Anterior cingulate cortex (tissue), 58 donors: ENCODE measurements around the gene HMX1.

Experiments used
- DNase-seq, 58 donors: peaks; one replicate each; lab custom pipeline; 2025; lab: John Stamatoyannopoulos, UW

Gene HMX1

DNA sequence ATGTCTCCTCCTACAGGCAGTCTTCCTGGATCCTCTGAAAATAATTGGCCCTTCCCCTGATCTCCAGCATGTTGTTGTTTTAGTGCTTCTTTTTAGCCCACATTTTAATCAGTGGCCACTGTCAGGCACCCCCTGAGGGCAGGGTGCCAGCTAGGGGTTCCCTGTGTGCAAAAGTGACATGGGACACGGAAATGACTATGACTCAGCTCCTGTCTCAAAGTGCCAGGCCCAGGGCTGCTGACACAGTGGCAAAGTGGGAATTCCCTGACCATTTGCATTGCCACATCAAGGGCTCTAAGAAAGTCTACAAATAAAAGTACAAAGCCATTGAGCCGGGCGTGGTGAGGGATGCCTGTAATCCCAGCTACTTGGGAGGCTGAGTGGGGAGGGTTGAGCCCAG, 24.8 kb downstream of the HMX1 start:
- no peak for DNase-seq

DNA sequence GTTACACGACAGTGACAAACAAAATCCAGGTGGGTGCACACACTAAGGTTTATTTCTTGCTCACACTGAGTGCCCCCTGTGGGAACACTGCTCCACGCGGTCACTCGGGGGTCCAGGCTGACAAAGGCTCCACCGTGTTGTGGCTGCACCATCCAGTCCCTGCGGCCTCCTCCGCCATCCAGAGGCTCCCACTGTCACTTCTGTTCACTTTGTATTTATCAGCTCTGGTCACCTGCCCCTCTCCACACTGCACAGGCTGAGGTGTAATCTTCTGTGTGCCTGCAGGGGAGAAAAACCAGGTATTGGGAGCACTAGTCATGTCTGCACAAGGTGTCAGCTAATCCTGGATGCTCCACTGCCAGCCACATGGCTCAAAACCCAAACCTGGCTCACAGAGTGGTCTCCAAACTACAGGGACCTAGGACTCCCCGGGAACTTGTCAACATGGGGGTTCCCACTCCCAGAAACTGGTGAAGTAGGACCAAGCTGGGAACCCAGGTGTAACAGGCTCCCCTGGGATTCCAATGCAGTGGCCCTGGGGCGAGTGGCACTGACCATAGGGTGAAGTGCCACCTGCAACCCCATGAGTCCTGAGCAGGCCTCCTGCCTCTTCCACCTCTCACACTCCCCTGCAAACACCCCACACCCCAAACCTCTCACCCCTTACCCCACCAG, 25.5 kb downstream of the HMX1 start:
- no peak for DNase-seq

- DNase-seq, result no peak
Observed at GRCh38 chr4:8844976-8845690, 26.5 kb downstream of the HMX1 start.

- no peak for DNase-seq
Observed at GRCh38 chr4:8843597-8843996, 28.0 kb downstream of the HMX1 start.

DNA sequence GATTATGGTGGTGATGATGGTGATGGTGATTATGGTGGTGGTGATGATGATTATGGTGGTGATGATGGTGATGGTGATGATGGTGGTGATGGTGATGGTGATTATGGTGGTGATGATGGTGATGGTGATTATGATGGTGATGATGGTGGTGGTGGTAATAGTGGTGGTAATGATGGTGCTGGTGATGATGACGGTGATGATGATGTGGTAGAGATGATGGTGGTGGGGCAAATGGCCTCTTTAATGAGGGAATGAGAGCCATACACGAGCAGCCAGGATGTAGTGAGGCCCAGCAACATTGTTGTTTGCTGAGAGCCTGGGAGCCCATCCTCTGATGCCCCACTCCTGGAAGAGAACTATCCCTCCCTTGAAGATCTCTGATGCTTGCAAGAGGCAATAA, 29.0 kb downstream of the HMX1 start:
- no peak for DNase-seq

DNA sequence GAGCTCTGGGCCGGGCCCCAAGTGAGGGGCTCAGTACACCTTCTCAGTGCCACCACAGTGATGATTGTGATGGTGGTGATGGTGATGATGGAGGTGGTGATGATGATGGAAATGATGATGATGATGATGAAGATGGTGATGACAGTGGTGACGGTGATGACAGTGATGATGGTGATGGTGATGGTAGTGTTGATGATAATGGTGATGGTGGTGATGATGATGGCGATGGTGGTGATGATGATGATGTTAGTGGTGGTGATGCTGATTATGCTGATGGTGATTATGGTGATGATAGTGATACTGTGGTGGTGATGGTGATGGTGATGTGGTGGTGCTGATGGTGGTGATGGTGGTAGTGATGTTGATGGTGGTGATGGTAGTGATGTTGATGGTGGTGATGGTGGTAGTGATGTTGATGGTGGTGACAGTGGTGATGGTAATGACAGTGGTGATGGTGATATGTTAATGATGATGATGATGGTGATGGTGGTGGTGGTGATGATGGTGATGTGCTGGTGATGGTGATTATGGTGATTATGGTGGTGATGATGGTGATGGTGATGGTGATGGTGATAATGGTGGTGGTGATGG, 29.9 kb downstream of the HMX1 start:
- DNase-seq, result no peak

DNA sequence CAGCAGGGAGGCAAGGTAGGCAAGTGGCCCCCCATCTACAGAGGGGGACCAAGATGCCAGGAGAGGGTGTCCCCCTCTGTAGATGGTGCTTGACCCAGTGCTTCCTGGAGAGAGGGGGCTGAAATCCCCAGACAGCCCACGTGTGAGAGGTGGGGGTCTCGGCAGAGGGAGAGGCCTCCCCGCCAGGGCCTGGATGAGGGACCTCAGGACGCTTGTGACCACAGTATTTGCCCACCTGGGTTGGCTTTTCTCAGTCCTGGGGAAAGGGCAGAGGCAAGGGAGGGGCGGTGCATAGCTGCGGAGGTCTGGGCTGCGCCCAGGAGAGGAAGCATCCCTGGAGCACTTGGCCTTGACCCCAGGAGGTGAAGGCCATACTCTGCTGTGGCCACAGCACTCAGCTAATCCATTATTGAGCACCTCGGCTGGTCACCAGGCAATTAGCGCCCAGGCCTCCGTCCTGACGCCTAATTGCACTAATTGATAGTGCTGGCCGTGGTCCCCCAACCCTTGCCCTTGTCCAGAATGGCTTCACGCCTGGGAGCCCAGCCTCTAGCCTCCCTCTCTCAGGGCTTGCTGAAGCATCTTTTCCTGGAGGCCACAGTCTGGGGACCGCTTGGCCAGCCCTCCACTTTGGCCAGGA, 30.7 kb downstream of the HMX1 start:
- DNase-seq, result no peak

DNA sequence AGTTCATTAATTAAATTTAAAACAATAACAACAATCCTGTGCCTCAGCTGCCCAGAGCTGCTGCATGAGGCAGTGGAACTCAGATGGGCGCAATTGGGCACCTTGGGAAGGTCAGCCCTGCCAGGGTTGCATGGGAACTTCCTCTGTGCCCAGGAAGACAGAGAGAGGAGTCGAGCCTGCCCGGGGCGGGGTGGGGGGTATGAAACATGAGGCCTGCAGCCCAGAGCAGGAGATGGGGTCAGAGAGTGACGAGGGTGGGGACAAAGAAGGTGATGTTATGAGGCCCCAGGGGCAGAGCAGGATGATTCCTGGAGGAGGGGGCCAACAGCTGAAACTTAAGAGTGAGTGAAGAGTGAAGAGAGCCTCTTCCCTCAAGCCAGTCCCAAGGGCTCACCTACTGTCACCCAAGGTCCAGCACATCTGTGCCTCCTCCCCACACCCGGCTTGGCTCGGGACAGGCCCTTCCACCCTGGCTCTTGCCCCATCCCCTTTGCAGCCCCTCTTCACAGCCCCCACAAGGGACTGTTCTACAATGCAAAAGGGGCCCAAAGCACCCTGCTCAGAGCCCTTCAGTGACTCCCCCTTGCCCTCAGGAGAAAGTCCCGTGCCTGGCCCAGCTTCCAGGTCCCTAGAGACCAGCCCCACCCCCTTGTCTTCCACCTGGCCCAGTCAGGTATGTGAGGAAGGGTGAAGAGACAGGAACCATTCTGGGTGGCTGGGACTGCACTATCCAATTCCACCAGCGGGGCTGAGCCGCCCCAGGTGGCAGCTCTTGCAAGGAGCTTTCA, 31.4 kb downstream of the HMX1 start:
- no peak for DNase-seq

DNA sequence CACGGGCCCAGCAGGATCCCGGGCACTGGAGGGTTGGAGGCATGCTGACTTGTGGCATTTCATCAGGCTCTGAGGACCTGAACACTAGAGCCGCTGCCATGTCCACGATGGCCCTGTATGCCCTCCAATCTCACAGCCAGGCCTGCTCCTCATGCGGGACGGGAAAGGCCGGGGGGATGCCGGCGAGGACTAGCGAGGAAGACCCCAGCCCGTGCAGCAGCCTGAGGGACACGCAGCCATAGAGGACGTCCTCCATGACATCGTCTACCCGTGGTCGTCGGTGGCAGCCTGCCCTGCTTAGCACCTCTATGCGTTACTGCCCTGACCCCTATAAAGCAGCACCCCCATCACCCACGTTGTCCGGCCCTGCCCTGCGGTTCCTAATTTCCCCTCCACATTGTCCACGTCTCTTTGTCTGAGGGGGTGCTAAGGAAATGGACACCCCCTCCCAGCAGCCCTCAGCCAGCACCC, 32.6 kb downstream of the HMX1 start:
- DNase-seq, result no peak

DNA sequence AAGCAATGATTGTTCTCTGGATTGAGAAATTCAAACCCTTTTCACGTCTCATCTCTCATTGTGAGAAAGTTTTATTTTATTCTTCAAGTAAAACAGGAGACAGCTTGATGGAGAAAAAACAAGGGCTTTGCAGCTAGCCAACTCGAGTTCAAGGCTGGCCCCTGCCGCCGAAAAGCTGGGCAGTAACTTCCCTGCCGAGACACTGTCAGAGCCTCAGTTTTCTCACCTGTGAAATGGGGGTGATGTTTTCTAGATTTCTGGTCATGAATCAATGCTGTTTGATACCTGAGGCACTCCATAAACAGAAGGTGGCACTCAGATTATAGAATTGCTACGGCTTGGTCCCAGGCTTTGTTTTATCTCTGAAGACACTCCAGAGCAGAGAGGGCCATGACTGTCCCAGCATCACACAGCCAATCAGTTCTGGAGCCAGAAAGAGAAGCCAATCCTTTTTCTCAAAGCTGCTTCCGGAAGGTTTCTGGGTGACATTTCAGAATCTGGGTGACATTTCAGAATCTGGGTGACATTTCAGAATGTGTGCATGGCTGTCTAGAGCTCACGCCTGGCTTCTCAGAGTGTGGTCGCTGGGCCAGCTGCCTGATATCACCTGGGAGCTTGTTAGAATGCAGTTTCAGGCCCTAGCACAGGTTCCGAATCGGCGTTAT, 33.2 kb downstream of the HMX1 start:
- DNase-seq, result no peak

DNA sequence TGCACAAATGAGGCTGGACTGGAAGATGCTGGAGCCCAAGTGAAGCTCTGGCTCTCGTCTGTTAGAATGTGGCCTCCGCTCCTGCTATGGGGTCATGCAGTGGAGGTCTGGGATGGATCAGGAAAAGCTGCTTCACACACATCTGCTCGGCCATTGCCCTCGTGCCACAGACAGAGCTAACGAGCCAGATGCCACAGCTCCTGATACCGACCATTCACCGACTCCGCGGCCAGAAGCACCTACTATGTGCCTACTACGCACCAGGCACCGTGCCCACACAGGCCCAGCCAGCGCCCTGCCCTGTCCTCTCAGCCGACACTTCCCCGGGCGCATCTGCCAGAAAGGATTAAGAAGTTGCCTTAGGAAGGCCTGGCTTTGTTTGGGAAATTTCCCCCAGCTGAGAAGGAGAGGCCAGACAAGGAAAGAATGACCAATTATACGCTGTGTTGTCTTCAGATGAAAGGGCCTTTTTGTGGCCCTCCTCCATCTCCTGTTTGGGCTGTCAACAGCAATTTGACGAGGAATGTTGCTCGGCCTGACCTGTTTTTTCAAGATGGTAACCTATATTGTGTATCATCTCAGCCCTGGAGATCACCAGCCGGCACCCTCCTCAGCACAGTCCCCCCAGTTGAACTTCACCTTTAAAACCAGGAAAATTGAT, 34.3 kb downstream of the HMX1 start:
- DNase-seq, result peak in 1 of 58 donors; percentile 11

DNA sequence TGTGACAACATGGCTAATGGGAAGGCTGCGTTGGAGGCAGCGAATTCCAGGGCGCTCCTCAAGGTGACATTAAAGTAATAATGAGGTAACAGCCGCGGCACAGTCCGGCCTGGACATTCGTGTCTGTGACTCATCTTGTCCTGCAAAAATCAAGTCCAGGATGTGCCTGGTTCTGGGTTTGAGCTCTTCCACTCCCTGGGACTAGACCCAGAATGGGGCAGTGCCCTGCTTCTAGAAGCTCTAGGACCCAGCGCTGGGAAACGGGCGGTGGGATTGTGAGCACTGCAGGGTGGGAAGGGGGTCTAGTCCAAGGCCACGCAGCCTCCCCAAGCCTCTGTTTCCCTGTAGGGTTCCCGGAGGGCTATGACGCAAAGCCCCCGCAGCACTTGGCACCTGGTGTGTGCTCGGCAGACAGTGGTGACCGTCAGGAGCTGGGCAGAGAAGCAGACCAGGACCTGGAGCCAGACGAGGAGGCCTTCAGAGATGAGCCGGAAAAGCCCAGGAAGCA, 34.9 kb downstream of the HMX1 start:
- no peak for DNase-seq

DNA sequence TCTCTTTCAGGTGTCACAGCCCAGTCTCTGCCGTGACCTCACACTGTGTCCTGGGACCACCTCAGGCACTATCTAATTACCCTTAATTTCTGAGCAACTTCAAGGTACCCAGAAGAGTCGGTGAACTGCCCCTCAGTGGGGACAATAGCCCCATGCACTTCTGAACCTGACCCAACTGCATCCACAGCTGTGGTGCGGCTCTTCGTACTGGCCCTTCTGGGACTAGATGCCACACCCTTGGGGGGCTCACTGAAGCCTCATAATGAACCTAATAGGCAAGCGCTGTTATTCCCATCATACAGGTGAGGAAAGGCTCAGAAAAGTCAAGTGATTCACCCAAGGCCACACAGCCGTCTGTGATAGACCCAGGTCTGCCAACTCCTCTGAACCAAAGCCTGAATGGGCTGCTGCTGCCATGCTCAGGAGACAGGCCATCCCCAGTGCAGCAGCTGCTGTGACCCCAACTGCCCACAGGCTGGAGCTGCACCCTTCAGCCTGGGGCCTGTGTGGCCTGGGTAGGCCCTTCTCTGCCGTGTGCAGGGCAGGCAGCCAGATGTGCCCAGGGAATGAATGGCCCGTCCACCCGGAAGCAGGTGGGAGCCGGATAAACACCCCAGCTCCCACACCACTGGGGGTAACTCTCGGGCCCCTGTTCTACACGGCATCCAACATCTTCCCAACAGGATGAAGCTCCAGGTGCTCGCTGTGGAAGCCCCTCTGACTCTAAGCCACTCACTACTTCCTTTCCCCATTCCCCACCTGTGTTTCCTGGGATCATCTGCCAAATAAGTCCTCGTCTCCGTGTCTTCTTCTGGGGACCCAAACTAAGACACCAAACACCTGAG, 35.9 kb downstream of the HMX1 start:
- no peak for DNase-seq

DNA sequence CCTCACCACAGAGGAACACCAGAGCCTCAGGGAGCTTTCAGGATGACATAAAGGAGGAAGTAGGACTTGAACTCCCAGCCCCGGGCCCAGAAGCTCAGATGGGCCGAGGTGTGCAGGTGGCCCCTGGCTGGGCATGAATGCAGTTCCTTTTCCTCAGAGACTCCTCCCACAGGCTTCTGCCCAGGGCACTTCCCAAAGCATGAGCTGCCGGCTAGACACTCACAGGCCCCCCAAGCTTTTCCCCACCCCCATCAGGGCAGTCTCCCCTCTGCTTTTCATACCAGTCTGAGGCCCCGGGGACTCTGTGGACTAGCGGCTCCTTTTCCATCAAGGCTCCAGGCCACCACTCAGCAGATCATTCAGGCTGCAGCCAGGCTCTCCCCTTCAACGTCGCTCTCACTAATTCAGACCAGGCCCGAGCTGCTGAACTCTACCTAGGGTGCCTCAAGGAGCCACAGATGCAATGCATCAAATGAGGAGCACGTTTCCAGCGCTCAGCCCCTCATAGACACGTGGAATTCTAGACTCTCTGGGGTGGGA, 36.9 kb downstream of the HMX1 start:
- DNase-seq, result no peak

- DNase-seq, result no peak
Observed at GRCh38 chr4:8832113-8832915, 39.3 kb downstream of the HMX1 start.

DNA sequence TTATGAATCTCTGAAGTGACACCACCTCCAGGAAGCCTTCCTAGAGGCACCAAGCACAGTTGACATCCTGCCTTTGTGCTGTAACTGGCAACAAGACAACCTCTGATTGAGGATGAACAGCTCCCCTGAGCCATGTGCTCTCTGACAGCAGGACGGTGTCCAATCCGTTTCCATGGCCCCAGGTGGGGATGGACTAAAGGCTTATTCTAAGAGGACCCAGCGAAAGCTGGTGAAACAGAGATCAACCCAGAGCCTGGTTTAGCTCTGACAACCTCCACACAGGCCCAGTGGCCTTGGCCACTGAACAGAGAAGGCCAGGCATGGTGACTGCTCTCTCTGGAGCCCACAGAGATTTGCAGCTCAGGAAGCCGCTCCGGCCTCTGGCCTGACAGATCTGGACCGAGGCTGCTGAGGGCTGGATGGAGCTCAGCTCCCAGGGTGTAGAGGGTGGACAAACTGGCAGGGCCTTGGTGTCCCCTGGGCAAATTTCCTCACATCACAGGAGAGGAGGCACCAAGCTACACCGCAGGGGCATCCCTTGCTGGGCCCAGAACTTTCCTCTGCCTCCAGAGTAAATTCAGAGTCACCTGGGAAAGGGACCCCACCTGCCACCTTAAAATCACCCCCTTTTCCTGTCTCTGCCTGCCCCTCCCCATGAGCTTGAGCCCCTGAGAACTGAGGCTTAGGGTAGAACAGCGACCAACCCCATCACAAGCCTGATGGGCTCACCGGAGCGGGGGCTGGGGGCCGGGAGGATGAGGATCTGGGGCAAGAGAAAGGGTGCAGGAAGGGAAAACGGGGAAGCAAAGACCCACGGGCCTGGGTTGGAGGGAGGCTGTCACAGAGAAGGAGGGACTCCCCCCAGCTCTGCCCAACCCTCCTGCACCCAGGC, 40.2 kb downstream of the HMX1 start:
- no peak for DNase-seq
